OCI-LY3 (cell line): ENCODE measurements around the gene MYBPHL.

Experiments used
- H2AFZ ChIP-seq: fragments of 200-600, 300-600 bp; shearing (Covaris generic); 2 replicates; pipeline ENCODE4 v1.6.0; 2014; ENCODE audit warnings: antibody characterized with exemption, low read depth, low read length
- H3K27ac ChIP-seq: fragments of 200-600, 300-600 bp; sonication (generic); 2 replicates; pipeline ENCODE4 v1.5.1; 2014; ENCODE audit warnings: mild to moderate bottlenecking, low read length, moderate library complexity, mixed read lengths
- H3K27me3 ChIP-seq: fragments of 200-600, 300-600 bp; sonication (generic); 2 replicates; pipeline ENCODE4 v1.6.1; 2014; ENCODE audit warnings: low read depth, low read length, mixed read lengths
- H3K36me3 ChIP-seq: fragments of 200-600, 300-600 bp; sonication (generic); replicated peaks from 2 replicates; pipeline ENCODE3; 2014; ENCODE audit warnings: low read depth, low read length, mixed read lengths
- H3K4me1 ChIP-seq: fragments of 300-600, 200-600 bp; sonication (generic); 2 replicates; pipeline ENCODE4 v1.6.1; 2014; ENCODE audit warnings: low read length, mixed read lengths
- H3K4me2 ChIP-seq: fragments of 200-600, 300-600 bp; sonication (generic); 2 replicates; pipeline ENCODE4 v1.6.1; 2014; ENCODE audit warnings: low read length, mixed read lengths
- H3K4me3 ChIP-seq: fragments of 300-600, 200-600 bp; sonication (generic); 2 replicates; pipeline ENCODE4 v1.5.1; 2014; ENCODE audit warnings: antibody characterized with exemption, mild to moderate bottlenecking, low read length, moderate library complexity
- H3K79me2 ChIP-seq: fragments of 300-600, 200-600 bp; shearing (Covaris generic); 2 replicates; pipeline ENCODE4 v1.6.1; 2014; ENCODE audit warnings: mild to moderate bottlenecking, low read length, mixed read lengths
- H3K9ac ChIP-seq: fragments of 300-600, 200-600 bp; shearing (Covaris generic); 2 replicates; pipeline ENCODE4 v1.6.0; 2014; ENCODE audit warnings: mild to moderate bottlenecking, low read length, moderate library complexity
- H3K9me3 ChIP-seq: fragments of 200-600, 300-600 bp; shearing (Covaris generic); 2 replicates; pipeline ENCODE4 v1.6.1; 2014; ENCODE audit warnings: low read length, mixed read lengths; ENCODE audit not compliant: insufficient read depth
- H4K20me1 ChIP-seq: fragments of 200-600, 300-600 bp; sonication (generic); 2 replicates; pipeline ENCODE4 v1.6.1; 2016; ENCODE audit warnings: low read length, mixed read lengths; ENCODE audit not compliant: insufficient read depth
- CTCF ChIP-seq: fragments of 200-600, 300-600 bp; sonication (generic); IDR thresholded peaks from 2 replicates; pipeline ENCODE4 v1.5.1; 2014; ENCODE audit warnings: antibody characterized with exemption, low read length, low read depth
- EZH2phosphoT487 ChIP-seq: fragments of 200-600 bp; shearing (Covaris generic); IDR thresholded peaks from 2 replicates; pipeline ENCODE4 v1.6.1; 2018; ENCODE audit warnings: antibody characterized with exemption, mixed run types, low read depth

Gene MYBPHL

GRCh38 chr1:109327285-109327684 lies 20.5 kb upstream of the MYBPHL start:
- Histone ChIP-seq H3K36me3 (no peaks in the 10 kb centered on the region), H3K9me3 (no peaks in the 10 kb centered on the region), H4K20me1 (no peaks in the 10 kb centered on the region), H3K27ac (no peak overlapping the region), H3K9ac (no peak overlapping the region), H3K79me2 (no peaks in the 10 kb centered on the region), H3K4me2 (no peak overlapping the region), H3K4me1 (no peaks in the 10 kb centered on the region), H2AFZ (no peak overlapping the region), H3K27me3 (peaks cover 13% of the 10 kb centered on the region), H3K4me3 (no peak overlapping the region)
- no peak for TF ChIP-seq CTCF
- TF ChIP-seq EZH2phosphoT487, result no peak

- H4K20me1 ChIP-seq, result no peaks in the 10 kb centered on the region
- H3K27me3 ChIP-seq, result peaks cover 29% of the 10 kb centered on the region
- H3K36me3 ChIP-seq, result no peaks in the 10 kb centered on the region
- H3K27ac ChIP-seq, result no peak overlapping the region
- H3K79me2 ChIP-seq, result no peaks in the 10 kb centered on the region
- H2AFZ ChIP-seq, result no peak overlapping the region
- no peak overlapping the region for H3K9ac ChIP-seq
- H3K4me3 ChIP-seq, result no peak overlapping the region
- H3K4me2 ChIP-seq, result no peak overlapping the region
- no peaks in the 10 kb centered on the region for H3K9me3 ChIP-seq
- H3K4me1 ChIP-seq, result no peaks in the 10 kb centered on the region
- TF ChIP-seq EZH2phosphoT487 (no peak), CTCF (no peak)
These were observed 16.2 kb upstream of the MYBPHL start for GRCh38 chr1:109322974-109323373.

- Histone ChIP-seq H3K79me2 (no peaks in the 10 kb centered on the region), H3K9me3 (no peaks in the 10 kb centered on the region), H3K4me1 (no peaks in the 10 kb centered on the region), H3K36me3 (no peaks in the 10 kb centered on the region), H3K4me2 (no peak overlapping the region), H3K27ac (no peak overlapping the region), H3K4me3 (no peak overlapping the region), H3K9ac (no peak overlapping the region), H2AFZ (no peak overlapping the region), H3K27me3 (peaks cover 29% of the 10 kb centered on the region), H4K20me1 (no peaks in the 10 kb centered on the region)
- TF ChIP-seq EZH2phosphoT487 (no peak), CTCF (no peak)
These were observed 12.3 kb upstream of the MYBPHL start for GRCh38 chr1:109319114-109319513.

GRCh38 chr1:109316506-109316905 lies 9.7 kb upstream of the MYBPHL start:
- Histone ChIP-seq H3K79me2 (no peaks in the 10 kb centered on the region), H3K4me2 (no peak overlapping the region), H2AFZ (no peak overlapping the region), H3K4me1 (no peaks in the 10 kb centered on the region), H4K20me1 (no peaks in the 10 kb centered on the region), H3K27ac (no peak overlapping the region), H3K36me3 (no peaks in the 10 kb centered on the region), H3K27me3 (peaks cover 19% of the 10 kb centered on the region), H3K9me3 (no peaks in the 10 kb centered on the region), H3K4me3 (no peak overlapping the region), H3K9ac (no peak overlapping the region)
- TF ChIP-seq CTCF (no peak), EZH2phosphoT487 (no peak)
